ENCODE data around the gene ZNF853.
"Not testable (repeated sequence)": the region's sequence is repeated elsewhere in the genome, so short reads cannot be mapped to it uniquely, and the experiment has no call there.

Gene ZNF853

GRCh38 chr7:6652446-6653011 lies 37.1 kb downstream of the ZNF853 start:
- no peak for DNase-seq (ENCODE audit: low read depth)

- no peak for DNase-seq (ENCODE audit: low read depth)
These were observed 37.9 kb downstream of the ZNF853 start for GRCh38 chr7:6653071-6654003.

GRCh38 chr7:6654113-6654841 lies 38.9 kb downstream of the ZNF853 start:
- no peak for DNase-seq (ENCODE audit: low read depth)

- DNase-seq (ENCODE audit: low read depth) = no peak
These were observed 39.6 kb downstream of the ZNF853 start for GRCh38 chr7:6654842-6655610.

GRCh38 chr7:6655636-6656385 lies 40.4 kb downstream of the ZNF853 start:
- DNase-seq (ENCODE audit: low read depth) = no peak

GRCh38 chr7:6656413-6656812 lies 41.0 kb downstream of the ZNF853 start:
- DNase-seq (ENCODE audit: low read depth) = no peak

- no peak for DNase-seq (ENCODE audit: low read depth)
These were observed 43.4 kb downstream of the ZNF853 start for GRCh38 chr7:6658618-6659345.

- not testable (repeated sequence) for DNase-seq (ENCODE audit: low read depth)
These were observed 55.4 kb downstream of the ZNF853 start for GRCh38 chr7:6670851-6671250.

All from activated T-cell treated with anti-CD3 and anti-CD28 coated beads for 24 hours (primary cell).